ENCODE results near the gene ATXN7L3. TPM values are rescaled to one million over a fixed set of nuclear protein-coding genes. Genes with fewer than 3 reads are reported as not detected.
"Not testable (repeated sequence)": the region's sequence is repeated elsewhere in the genome, so short reads cannot be mapped to it uniquely, and the experiment has no call there.

ATXN7L3 gene, protein sequence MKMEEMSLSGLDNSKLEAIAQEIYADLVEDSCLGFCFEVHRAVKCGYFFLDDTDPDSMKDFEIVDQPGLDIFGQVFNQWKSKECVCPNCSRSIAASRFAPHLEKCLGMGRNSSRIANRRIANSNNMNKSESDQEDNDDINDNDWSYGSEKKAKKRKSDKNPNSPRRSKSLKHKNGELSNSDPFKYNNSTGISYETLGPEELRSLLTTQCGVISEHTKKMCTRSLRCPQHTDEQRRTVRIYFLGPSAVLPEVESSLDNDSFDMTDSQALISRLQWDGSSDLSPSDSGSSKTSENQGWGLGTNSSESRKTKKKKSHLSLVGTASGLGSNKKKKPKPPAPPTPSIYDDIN
- polyA plus RNA-seq (ENCODE audit: insufficient read length in 4 of 4): 10 to 100 TPM; 63.4 to 70.7 (median 67.5) TPM

DNA sequence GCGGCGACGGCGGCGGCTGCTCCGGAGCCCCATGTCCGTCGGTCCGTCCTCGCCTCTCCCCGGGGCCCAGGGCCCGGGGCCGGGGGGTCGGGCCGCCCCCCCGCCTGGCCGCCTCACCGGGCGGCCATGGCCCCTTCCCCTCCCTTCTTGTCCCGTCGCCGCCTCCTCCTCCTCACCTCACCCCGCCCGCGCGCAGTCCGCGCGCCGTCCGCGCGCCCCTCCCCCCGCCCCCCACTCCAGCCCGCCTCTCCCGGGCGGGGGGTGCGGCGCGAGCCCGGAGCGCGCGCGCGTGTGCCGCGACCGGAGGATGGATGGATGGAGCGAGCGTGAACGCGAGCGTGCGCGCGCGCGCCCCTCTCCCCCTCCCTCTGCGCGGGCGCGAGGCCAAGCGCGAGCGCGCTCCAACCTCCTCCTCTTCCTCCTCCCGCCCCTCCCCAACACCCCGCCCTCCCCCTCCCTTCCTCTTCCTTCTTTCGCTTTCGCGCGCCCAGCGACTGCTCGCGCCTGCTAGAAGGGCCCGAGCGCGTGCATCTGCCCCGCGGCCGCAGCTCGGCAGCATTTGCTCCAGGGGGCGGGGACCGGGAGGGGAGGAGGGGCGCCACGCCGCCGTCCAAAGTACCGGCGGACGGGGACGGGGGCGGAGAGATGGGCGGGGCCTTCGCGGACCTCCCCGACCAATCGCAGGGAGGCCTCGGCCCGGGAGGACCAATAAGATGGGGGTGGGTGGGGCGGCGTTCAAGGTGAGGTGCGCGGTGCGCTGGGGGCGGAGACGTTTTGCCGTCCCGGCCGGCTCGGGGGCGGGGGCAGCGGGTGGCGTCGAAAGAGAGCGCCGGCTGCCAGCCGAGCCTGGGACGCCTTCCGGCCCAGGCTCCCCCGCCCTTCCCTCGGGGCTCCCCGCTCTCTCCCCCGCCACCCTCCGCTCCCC lies at the start of gene ATXN7L3:
ATXN7L3 (minus strand) TSS at position 332 of the 925 bp plus-strand sequence. CDS start 1,814 bp downstream, outside the sequence.
- DNase-seq (ENCODE audit: low read depth in 4 of 4, low spot score in 2 of 4): peak in 3 of 4 donors; percentile 87 to 95 (median 95)

DNA sequence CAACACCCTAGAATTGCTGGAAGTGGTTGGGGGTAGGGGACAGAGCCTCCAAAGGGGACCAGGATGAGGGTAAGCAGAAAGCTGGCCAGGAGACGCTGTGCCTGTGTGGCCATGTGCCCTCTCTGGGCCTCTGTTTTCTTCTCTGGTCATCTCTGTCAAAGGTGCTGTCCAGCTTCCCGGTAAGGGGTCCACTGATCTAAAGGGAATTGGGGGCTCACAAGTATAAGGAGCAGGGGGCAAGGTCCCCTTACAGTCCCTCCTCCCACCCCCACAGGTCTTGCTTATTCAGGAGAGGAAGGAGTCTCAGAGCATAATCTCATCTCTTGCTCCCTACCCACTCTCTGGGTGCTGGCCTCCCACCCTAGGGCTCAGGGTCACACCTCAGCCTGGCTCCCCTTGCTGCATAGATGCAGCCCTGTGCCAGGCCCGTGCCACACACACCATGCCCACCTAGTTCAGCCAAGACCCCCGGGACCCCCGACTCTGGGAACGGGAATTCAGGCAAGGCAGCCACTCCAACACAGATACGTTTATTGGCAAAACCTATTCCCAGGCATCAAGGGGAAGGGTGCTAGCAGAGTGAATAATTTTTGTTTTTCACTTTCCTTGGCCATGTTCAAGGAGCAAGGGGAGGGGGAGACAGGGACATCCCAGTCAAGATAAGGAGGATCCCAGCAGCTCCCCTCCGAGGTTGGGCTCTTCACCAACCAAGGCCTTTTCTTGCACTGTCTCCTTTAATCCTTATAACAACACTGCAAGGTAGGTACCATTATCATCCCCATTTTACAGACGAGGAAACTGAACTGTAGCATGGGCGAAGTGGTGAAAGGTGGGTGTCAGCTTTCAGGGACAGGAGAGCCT lies 48.4 kb upstream of the ATXN7L3 start:
- no peak for DNase-seq (ENCODE audit: low read depth in 4 of 4, low spot score in 2 of 4)

DNA sequence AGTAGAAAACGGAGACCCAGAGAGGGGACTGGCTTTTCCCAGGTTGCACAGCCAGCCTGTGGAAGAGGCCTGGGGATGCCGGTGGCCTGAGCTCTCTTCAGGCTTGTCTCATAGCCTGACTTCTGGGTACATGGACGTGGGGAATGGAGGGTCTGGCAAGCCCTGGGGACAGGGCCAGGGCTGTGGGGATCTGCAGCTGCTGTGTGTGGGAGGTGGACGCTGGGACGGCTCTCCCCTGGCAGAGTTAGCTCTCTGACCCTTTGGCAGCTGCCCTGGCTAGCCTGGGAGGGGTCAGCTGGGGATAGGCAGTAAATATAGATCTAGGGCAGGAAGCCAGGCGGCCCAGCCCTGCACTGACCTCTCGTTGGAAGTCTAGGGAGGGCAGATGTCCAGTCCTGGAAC lies 47.8 kb upstream of the ATXN7L3 start:
- DNase-seq (ENCODE audit: low read depth in 4 of 4, low spot score in 2 of 4): no peak

DNA sequence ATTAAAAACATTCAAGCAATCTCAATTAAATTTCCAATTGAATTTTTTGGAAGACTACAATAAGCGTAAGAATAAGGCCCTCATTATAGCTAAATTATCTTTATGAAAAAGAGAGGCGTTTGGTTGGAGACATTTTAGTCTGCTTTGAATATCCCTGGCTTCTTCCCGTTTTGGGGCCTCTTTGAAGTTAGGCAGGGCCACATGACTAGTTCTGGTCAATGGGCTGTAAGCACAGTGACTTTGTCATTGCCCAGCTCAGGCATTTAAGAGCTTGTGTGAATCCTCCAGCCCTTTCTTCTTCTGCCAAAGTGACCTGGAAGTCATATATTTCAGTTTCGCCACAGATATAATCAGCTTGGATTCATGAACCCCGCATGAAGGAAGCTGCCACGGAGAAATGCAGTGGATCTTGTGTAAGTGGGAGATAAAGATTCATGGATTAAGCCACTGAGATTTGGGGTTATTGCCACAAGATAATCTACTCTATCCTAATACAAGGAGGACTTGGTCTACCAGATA lies 41.5 kb upstream of the ATXN7L3 start:
- no peak for DNase-seq (ENCODE audit: low read depth in 4 of 4, low spot score in 2 of 4)

DNA sequence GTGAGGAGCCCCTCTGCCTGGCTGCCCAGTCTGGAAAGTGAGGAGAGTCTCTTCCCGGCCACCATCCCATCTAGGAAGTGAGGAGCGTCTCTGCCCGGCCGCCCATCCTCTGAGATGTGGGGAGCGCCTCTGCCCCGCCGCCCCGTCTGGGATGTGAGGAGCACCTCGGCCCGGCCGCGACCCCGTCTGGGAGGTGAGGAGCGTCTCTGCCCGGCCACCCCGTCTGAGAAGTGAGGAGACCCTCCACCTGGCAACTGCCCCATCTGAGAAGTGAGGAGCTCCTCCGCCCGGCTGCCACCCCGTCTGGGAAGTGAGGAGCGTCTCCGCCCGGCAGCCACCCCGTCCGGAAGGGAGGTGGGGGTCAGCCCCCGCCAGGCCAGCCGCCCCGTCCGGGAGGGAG lies 38.2 kb upstream of the ATXN7L3 start:
- not testable (repeated sequence) for DNase-seq (ENCODE audit: low read depth in 4 of 4, low spot score in 2 of 4)

DNA sequence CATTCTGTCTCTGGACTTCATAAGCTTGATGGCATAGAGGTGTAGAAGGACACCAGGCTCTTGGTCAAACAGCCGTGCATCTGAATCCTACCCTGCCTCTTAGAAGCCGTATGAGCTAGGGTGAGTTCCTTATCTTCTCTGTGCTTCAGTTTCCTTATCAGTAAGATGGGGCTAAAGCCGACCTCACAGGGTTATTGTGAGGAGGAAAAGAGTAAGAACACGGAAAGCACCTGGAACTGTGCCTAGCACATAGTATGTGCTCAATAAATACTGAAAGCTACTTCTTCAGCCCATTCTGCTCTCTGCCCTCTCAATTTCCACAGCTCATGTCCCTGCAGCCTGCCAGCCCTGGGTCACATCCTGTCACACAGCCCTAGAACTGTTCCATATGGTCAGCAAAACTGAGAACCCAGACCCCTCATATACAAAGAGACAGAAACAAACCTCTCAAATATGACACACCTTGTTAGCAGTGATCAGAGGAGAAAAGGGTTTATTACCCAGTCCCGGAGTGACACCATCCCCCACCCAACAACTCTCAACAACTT lies 36.8 kb upstream of the ATXN7L3 start:
- no peak for DNase-seq (ENCODE audit: low read depth in 4 of 4, low spot score in 2 of 4)

DNA sequence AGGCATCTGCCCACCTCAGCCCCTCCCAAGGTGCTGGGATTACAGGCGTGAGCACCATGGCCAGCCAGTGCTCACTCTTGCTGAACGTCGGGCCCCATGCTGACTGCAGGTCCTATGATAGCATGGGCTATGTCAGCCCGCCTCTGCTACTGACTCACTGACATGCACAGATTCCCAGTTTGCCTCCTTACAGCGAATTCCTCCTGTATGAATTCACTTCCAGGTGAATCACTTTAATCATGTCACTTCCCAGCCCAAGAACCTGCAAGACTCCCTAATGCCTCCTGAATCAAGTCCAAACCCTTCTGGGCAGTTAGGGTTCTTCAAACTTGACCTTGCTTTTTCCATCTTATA lies 35.9 kb upstream of the ATXN7L3 start:
- no peak for DNase-seq (ENCODE audit: low read depth in 4 of 4, low spot score in 2 of 4)

DNA sequence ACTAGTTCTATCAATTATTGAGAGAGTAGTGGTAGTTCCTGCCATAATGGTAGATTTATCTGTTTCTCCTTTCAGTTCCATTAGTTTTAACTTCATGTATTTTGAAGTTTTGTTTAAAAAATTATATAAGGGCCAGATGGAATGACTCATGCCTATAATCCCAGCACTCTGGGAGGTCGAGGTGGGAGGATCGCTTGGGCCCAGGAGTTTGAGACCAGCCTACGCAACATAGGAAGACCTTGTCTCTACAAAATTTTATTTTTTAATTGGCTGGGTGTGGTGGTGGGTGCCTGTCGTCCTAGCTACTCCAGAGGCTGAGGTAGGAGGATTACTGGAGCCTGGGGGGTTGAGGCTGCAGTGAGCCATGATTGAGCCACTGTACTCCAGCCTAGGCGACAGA lies 33.9 kb upstream of the ATXN7L3 start:
- DNase-seq (ENCODE audit: low read depth in 4 of 4, low spot score in 2 of 4): no peak

DNA sequence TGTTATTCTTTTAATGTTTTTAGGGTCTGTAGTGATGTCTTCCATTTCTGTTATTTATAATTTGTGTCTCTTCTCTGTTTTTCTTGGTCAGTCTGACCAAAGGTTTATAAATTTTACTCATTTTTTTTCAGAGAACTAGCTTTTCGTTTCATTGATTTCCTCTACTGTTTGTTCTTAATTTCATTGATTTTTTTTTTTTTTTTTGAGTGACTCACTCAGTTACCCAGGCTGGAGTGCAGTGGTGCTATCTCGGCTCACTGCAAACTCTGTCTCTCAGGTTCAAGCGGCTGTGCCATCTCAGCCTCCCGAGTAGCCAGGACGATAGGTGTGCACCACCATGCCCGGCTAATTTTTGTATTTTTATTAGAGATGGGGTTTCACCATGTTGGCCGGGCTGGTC lies 32.4 kb upstream of the ATXN7L3 start:
- DNase-seq (ENCODE audit: low read depth in 4 of 4, low spot score in 2 of 4): no peak

DNA sequence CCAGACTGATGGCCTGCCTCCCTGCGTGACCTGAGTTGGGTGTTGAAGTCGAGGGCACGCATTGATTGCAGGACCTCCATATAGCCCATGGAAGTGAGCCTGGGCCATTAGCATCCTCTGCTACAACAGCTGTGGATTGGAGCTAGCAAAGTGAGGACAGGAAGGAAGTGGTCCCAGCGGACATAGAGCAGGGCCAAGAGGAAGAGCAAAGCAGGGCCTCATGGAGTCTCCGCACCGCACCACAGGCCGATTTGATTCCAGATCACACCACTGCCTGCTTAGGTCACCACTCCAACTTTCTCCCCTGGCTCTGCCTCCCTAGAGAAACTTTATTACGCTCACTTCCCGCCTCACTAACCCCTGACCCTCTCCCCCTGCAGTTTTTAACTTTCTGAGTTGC lies 30.5 kb upstream of the ATXN7L3 start:
- no peak for DNase-seq (ENCODE audit: low read depth in 4 of 4, low spot score in 2 of 4)

DNA sequence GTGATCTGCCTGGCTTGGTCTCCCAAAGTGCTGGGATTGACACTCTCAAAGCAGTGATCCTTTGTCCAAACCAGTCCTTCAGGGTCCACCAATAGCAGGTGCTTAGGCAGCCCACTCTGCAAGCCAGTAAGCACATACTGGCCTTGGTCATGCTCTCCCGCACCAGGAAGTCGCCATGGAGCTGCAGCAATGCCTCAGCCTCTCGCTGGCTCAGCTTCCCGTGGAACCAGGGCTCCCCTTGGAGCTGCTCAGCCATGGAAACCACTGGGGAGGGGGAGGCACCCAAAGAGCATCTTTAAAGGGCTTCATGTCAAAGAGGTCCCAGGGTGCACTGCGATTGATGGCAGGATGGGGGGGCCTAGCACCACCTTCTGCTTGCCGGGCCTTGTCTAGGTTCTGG lies 29.4 kb upstream of the ATXN7L3 start:
- no peak for DNase-seq (ENCODE audit: low read depth in 4 of 4, low spot score in 2 of 4)

DNA sequence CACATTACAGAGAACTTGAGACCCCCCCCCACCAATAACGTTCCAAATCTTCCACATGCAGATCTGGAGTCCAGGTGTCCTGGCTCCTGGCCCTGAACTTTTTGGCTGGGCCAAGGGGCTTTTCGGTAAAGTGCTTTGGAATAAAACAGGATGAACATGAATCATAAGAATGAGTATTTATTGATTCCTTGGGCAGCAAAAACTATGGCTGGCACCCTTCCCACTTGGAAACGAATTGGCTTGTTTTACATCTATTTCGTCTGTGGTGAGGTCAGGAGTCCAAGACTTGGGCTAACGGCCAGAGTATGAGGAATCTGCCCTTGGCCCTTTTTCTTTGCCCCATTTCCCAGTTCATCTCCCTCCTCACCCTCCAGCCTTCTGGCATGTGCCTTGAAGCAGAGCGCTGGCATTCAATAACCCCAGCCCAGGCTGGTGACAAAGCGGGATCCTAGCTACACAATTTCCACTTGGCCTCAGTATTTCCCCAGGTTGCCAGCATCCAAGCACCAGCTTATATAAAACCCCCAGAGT lies 23.9 kb upstream of the ATXN7L3 start:
- no peak for DNase-seq (ENCODE audit: low read depth in 4 of 4, low spot score in 2 of 4)

DNA sequence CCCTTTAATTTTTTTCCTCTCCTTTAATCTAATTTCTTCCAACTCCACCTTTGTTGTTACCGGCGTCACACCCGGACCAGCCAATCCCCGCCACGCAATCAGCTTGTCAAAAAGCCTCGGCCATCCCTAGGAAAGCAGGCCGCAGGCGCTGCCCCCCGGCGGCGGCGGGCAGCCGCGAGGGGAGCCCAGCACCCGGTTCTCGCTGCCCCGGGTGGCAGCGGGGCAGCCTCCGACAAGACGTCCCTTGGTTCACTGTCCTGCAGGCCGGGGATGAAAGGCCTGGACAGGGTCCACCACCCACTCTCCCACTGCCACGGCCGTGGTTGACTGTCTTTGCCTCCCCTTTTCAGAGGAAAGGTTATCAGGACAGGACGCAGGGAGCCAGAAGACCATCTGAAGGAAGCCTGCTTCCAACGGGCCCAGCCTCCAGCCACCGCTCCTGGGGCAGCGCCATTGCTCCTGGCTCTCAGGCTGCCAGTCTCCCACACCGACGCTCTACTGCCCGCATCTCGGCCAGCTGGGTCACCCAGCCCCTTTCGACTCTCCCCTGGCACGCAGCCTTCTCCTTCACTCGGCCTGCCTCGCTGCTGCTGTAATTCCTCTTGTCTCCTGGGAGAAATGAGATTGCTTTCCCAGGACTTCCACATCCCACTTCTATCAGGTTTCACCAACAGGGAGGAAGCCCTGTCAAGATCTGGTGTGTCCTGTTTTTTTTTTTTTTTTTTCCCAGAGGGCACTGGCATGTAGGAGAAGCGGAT lies 22.6 kb upstream of the ATXN7L3 start:
- DNase-seq (ENCODE audit: low read depth in 4 of 4, low spot score in 2 of 4): no peak

DNA sequence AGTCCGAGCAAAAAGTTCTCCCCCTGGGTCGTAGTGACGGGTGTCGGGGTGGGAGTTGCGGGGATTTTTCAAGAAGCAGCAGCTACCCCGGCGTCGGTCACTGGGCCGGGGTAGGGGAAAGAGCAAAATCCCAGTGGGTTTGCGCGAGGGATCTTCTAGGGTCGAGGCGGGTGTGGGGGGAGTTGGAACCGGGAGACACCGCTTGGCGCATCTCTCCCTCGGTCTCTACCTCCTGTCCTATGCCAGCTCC lies 22.1 kb upstream of the ATXN7L3 start:
- no peak for DNase-seq (ENCODE audit: low read depth in 4 of 4, low spot score in 2 of 4)

DNA sequence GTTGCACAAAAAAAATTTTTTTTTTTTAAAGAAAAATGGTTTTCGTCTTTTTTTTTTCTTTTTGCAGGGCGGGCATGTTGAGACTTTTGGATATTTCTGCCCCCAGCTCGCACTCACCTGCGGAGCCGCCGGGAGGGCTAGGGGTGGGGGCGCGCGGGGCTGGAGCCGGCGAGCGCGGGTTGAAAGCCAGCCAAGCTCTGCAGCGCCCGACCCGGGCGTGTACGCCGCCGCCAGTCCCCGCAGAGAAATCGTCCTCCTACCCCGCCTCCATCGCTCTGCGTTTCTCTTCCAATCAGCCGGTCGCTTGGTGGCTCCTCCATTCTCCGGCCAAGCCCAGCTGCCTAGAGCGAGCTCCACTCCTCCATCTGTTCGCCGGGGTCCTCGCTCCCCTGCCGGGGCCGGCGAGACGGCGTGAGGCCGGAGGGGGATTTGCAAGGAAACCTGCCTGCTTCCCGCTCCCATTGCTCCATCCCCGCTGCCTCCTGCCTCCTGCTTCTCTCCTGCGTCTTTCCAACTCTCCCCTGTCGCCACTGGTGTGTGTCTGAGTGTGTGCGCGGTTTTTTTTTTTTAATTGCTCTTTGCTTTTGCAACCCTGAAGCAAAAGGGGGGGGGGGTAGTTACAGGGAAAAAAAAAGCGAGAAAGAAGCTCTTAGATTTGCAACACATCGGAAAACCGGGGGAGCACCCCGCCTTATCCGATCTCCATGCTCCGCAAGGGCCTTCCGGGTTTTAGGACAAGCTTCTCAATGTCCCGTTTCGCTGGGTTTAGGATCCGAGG lies 21.6 kb upstream of the ATXN7L3 start:
- DNase-seq (ENCODE audit: low read depth in 4 of 4, low spot score in 2 of 4): no peak

DNA sequence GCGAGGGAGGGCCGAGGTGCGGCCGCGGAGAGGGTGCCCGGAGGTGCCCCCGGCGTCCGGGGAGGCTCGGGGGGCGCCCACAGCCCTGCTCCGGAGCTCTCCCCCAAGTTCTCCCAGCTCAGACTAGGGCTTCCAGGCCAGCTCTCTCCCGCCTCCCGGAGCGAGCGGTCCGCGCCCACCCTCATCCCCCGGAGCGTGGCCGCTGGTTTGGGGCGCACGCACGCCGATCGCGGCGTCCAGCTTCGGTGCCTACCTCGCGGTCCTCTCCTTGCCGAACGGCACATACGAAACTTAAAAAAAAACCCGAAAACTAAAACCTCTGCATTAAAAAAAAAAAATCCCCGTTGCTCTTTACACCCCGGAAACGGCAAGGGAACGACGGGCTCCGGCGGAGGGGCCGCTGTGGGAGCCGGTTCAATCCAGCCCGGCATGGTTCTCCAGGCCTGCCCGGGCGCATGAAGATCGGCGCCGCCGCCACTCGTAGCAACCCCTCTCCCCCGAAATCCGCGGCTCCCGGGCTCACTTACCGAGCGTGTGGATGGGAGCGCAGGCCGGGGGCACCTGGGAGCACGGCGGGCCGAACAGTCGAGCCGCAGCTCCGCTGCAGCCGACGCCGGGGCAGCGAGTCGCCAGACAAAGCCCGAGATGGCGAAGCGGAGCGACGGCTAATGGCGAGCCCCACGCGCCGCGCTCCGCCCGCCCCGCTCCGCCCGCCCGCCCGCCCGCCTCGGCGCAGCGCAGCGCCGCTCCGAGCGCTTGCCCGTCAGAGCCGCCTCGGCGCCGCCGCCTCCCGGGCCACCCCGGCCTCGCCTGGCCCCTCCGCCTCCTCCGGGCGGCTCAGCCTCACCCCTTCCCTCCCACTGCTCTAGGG lies 20.8 kb upstream of the ATXN7L3 start:
- DNase-seq (ENCODE audit: low read depth in 4 of 4, low spot score in 2 of 4): no peak

DNA sequence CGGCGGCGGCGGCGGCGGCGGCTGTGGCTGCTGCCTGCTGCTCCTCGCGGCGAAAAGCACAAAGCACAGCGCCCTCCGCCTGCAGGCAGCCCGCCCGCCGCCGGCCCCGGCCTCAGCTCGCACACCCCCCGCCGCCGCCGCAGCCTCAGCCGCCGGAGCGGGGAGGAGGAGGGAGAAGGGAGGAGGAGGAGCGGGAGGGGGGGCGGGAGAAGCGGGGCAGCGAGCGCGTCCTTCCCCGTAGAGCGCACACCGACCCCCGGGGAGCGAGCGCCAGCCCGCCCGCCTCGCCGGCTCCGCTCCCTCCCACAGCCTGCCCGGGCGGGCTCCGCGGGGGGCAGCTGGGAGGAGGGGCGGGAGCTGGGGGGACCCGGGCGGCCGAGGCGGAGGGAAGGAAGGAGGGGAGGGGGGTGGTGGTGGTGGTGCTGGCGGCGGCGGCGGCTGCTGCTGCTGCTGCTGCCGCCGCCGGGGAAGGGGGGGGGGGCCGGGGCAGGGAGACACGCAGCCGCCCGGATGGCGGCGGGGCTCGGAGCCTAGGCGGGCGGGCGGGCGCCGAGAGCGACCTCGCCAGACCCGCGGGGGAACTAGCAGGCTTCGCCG lies 20.0 kb upstream of the ATXN7L3 start, which contains the start of gene UBTF:
UBTF (minus strand) TSS at position 60 of the 597 bp plus-strand sequence. CDS start 1,446 bp downstream, outside the sequence.
- DNase-seq (ENCODE audit: low read depth in 4 of 4, low spot score in 2 of 4): peak in 1 of 4 donors; percentile 37
